Esophagus muscularis mucosa (tissue), 4 donors: Measurements from ENCODE around the gene PCDHGA5.

Source experiments
- EP300 ChIP-seq: sonication (generic); formaldehyde crosslinking; IDR thresholded peaks from one replicate; pipeline ENCODE4 v1.6.1; 2017; ENCODE audit warnings: antibody characterized with exemption
- POLR2A ChIP-seq: fragments of 450-650 bp; IDR thresholded peaks from one replicate; pipeline ENCODE4 v1.6.1; 2017; ENCODE audit warnings: antibody characterized with exemption, moderate library complexity, mild to moderate bottlenecking, low read depth
- POLR2AphosphoS5 ChIP-seq, 2 donors: sonication (generic); formaldehyde crosslinking; IDR thresholded peaks; one replicate each; pipeline ENCODE4 v1.6.1; 2017; ENCODE audit warnings: antibody characterized with exemption in 2 of 2
- TF ChIP-seq, protein P1 (sequence below), 3 experiments: fragments of 200-600 bp in 2 of 3; fragments of 450-650 bp in 1 of 3; sonication (generic) in 2 of 3; IDR thresholded peaks; one replicate each; pipeline ENCODE4 v1.5.1; 2017 to 2019; ENCODE audit warnings: antibody characterized with exemption in 3 of 3, mild to moderate bottlenecking in 2 of 3, moderate library complexity in 1 of 3

DNA sequence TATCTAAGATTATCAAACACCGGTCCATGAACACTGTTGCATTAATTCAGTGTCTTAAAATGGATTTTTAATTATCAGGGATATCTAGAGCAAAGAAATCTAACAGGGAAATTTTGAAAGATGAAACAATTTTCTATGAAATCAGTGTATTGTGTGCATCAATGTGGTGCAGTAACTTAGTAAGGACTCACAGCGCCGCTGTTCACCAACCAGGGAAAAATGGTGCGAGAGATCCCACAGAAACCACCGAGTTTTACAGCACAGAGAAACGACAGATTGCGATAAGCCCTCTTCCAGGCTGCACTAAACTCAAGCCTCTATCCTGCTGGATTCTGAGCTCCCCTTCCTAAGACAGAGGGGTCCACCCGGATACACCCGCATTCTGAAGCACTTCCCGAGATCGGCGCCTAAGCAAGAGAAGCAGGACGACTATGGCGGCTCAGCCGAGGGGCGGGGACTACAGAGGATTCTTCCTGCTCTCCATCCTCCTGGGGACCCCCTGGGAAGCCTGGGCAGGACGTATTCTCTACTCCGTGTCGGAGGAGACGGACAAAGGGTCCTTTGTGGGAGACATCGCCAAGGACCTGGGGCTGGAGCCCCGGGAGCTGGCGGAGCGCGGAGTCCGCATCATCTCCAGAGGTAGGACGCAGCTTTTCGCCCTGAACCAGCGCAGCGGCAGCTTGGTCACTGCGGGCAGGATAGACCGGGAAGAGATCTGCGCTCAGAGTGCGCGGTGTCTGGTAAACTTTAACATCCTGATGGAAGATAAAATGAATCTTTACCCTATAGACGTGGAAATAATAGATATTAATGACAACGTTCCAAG lies 18.7 kb downstream of the PCDHGA5 start, which contains the start of gene PCDHGA7:
- TF ChIP-seq POLR2A (no peak), POLR2AphosphoS5 (IDR thresholded peaks at IDR 0.05) (no peak), EP300 (no peak)
- TF ChIP-seq, protein P1, sequence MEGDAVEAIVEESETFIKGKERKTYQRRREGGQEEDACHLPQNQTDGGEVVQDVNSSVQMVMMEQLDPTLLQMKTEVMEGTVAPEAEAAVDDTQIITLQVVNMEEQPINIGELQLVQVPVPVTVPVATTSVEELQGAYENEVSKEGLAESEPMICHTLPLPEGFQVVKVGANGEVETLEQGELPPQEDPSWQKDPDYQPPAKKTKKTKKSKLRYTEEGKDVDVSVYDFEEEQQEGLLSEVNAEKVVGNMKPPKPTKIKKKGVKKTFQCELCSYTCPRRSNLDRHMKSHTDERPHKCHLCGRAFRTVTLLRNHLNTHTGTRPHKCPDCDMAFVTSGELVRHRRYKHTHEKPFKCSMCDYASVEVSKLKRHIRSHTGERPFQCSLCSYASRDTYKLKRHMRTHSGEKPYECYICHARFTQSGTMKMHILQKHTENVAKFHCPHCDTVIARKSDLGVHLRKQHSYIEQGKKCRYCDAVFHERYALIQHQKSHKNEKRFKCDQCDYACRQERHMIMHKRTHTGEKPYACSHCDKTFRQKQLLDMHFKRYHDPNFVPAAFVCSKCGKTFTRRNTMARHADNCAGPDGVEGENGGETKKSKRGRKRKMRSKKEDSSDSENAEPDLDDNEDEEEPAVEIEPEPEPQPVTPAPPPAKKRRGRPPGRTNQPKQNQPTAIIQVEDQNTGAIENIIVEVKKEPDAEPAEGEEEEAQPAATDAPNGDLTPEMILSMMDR (IDR thresholded peaks at IDR 0.05), result peak in 1 of 3 experiments; percentile 3
